ENCODE measurements around the gene SLC2A14. TPM values are rescaled to one million over a fixed set of nuclear protein-coding genes. Genes with fewer than 3 reads are reported as not detected.
"Not testable (repeated sequence)": the region's sequence is repeated elsewhere in the genome, so short reads cannot be mapped to it uniquely, and the experiment has no call there.

SLC2A14 gene
- total RNA-seq, 3 donors from 2014 or later, result 0.41 to 0.81 (median 0.47) TPM

GRCh38 chr12:7806863-7807487, 65.7 kb downstream of the SLC2A14 start:
- intact Hi-C loops (cut with DNase I, micrococcal nuclease), result no loop called here
- peak in 2 of 3 donors; percentile 50 to 76 for DNase-seq
- H3K4me3 ChIP-seq, result no peak overlapping the region
- no peaks in the 10 kb centered on the region for H3K36me3 ChIP-seq (ENCODE audit: low read depth)
- peak; percentile 68 for TF ChIP-seq CTCF (IDR thresholded peaks at IDR 0.05)
- H3K4me1 ChIP-seq (ENCODE audit: low read depth), result no peaks in the 10 kb centered on the region
- peak; percentile 79 for ATAC-seq
- H3K9me3 ChIP-seq, result no peaks in the 10 kb centered on the region

GRCh38 chr12:7806319-7806718, 66.4 kb downstream of the SLC2A14 start:
- intact Hi-C loops (cut with DNase I, micrococcal nuclease); H3K4me3 ChIP-seq; ATAC-seq; H3K36me3 ChIP-seq (ENCODE audit: low read depth); DNase-seq; H3K4me1 ChIP-seq (ENCODE audit: low read depth); H3K9me3 ChIP-seq: not testable (repeated sequence)

GRCh38 chr12:7801460-7801859, 71.3 kb downstream of the SLC2A14 start:
- Histone ChIP-seq H3K4me3 (no peak overlapping the region), H3K4me1 (ENCODE audit: low read depth) (no peaks in the 10 kb centered on the region), H3K36me3 (ENCODE audit: low read depth) (no peaks in the 10 kb centered on the region), H3K9me3 (no peaks in the 10 kb centered on the region)
- intact Hi-C loops (cut with DNase I, micrococcal nuclease), result no loop called here
- no peak for TF ChIP-seq CTCF (IDR thresholded peaks at IDR 0.05)
- no peak for ATAC-seq
- no peak for DNase-seq

- intact Hi-C loops (cut with DNase I, micrococcal nuclease); DNase-seq; H3K9me3 ChIP-seq; ATAC-seq; H3K4me3 ChIP-seq; H3K4me1 ChIP-seq (ENCODE audit: low read depth); H3K36me3 ChIP-seq (ENCODE audit: low read depth): not testable (repeated sequence)
Measured at GRCh38 chr12:7798750-7799308, 73.9 kb downstream of the SLC2A14 start.

GRCh38 chr12:7797698-7798398, 74.9 kb downstream of the SLC2A14 start:
- Histone ChIP-seq H3K4me1 (ENCODE audit: low read depth) (no peaks in the 10 kb centered on the region), H3K4me3 (no peak overlapping the region), H3K9me3 (no peaks in the 10 kb centered on the region), H3K36me3 (ENCODE audit: low read depth) (no peaks in the 10 kb centered on the region)
- DNase-seq (no peak), ATAC-seq (no peak)
- intact Hi-C loops (cut with DNase I, micrococcal nuclease), result no loop called here
- no peak for TF ChIP-seq CTCF (IDR thresholded peaks at IDR 0.05)

- DNase-seq; H3K36me3 ChIP-seq (ENCODE audit: low read depth); H3K9me3 ChIP-seq; intact Hi-C loops (cut with DNase I, micrococcal nuclease); H3K4me3 ChIP-seq; ATAC-seq; H3K4me1 ChIP-seq (ENCODE audit: low read depth): not testable (repeated sequence)
Measured at GRCh38 chr12:7797269-7797668, 75.4 kb downstream of the SLC2A14 start.

GRCh38 chr12:7793211-7793610, 79.5 kb downstream of the SLC2A14 start:
- no peak for TF ChIP-seq CTCF (IDR thresholded peaks at IDR 0.05)
- Histone ChIP-seq H3K9me3 (no peaks in the 10 kb centered on the region), H3K4me3 (no peak overlapping the region), H3K4me1 (ENCODE audit: low read depth) (no peaks in the 10 kb centered on the region), H3K36me3 (ENCODE audit: low read depth) (no peaks in the 10 kb centered on the region)
- DNase-seq (no peak), ATAC-seq (no peak)
- intact Hi-C loops (cut with DNase I, micrococcal nuclease), result no loop called here

GRCh38 chr12:7788884-7789528, 83.7 kb downstream of the SLC2A14 start, which contains the start of gene NANOG:
TSS of gene NANOG (plus strand) at chr12:7789402. CDS start at chr12:7789615, 213 bp downstream.
- H3K36me3 ChIP-seq (ENCODE audit: low read depth); DNase-seq; H3K4me1 ChIP-seq (ENCODE audit: low read depth); intact Hi-C loops (cut with DNase I, micrococcal nuclease); ATAC-seq; H3K4me3 ChIP-seq; H3K9me3 ChIP-seq: not testable (repeated sequence)

Data from mucosa of descending colon (tissue), 3 donors.